WTC11 (cell line): ENCODE data around the gene MAMDC2. TPM values are rescaled to one million over a fixed set of nuclear protein-coding genes. Genes with fewer than 3 reads are reported as not detected.

Experiments
- ATAC-seq: fragments of 200-7000 bp; cut with Tn5 transposase; 2 replicates; pipeline ENCODE4 v1.10.0; 2021; ENCODE audit warnings: mild to moderate bottlenecking, moderate library complexity
- CTCF ChIA-PET: fragments of 300-600 bp; sonication (Branson Sonifier 250); formaldehyde crosslinking; loops from one replicate; lab custom pipeline; 2021; ENCODE audit warnings: antibody characterized with exemption; lab: Charles Lee
- POLR2A ChIA-PET: fragments of 350-600 bp; sonication (Branson Sonifier 250); formaldehyde crosslinking; loops from one replicate; lab custom pipeline; 2021; ENCODE audit warnings: antibody characterized with exemption; lab: Charles Lee
- DNase-seq: peaks from one replicate; pipeline ENCODE4 v3.0.0; 2021; ENCODE audit warnings: low spot score
- H3K27ac Mint-ChIP-seq: 2 replicates; pipeline ENCODE4 v1.8.0; 2021; ENCODE audit warnings: mixed read lengths
- H3K27me3 Mint-ChIP-seq: 2 replicates; pipeline ENCODE4 v1.8.0; 2021; ENCODE audit warnings: low read depth, mild to moderate bottlenecking, moderate library complexity, mixed read lengths
- H3K36me3 Mint-ChIP-seq: 2 replicates; pipeline ENCODE4 v1.8.0; 2021; ENCODE audit warnings: mixed read lengths
- H3K4me1 Mint-ChIP-seq: 2 replicates; pipeline ENCODE4 v1.8.0; 2022; ENCODE audit warnings: mixed read lengths
- H3K4me3 Mint-ChIP-seq: 2 replicates; pipeline ENCODE4 v1.8.0; 2021; ENCODE audit warnings: mild to moderate bottlenecking, moderate library complexity, mixed read lengths
- H3K9me3 Mint-ChIP-seq: 2 replicates; pipeline ENCODE4 v1.8.0; 2021; ENCODE audit warnings: mixed read lengths
- ARID4B ChIP-seq: sonication (generic); formaldehyde crosslinking; IDR thresholded peaks from 2 replicates; pipeline ENCODE4 v1.8.0; 2023; ENCODE audit warnings: missing genetic modification reagents, mild to moderate bottlenecking, borderline replicate concordance
- FOXK1 ChIP-seq: sonication (generic); formaldehyde crosslinking; IDR thresholded peaks from 2 replicates; pipeline ENCODE4 v1.8.0; 2022; ENCODE audit warnings: mild to moderate bottlenecking, moderate library complexity, missing genetic modification reagents
- GABPB1 ChIP-seq: sonication (generic); formaldehyde crosslinking; IDR thresholded peaks from 2 replicates; pipeline ENCODE4 v1.8.1; 2023; ENCODE audit warnings: mild to moderate bottlenecking, missing genetic modification reagents
- HMGA2 ChIP-seq: fragments of 250-450 bp; sonication (Bioruptor Pico); IDR thresholded peaks from 2 replicates; pipeline ENCODE4 v1.4.0; 2021; ENCODE audit warnings: mild to moderate bottlenecking, moderate library complexity
- MYBL2 ChIP-seq: sonication (generic); formaldehyde crosslinking; IDR thresholded peaks from 2 replicates; pipeline ENCODE4 v1.8.1; 2023; ENCODE audit warnings: mild to moderate bottlenecking, moderate library complexity, missing genetic modification reagents
- PREB ChIP-seq: sonication (generic); formaldehyde crosslinking; IDR thresholded peaks from 2 replicates; pipeline ENCODE4 v1.8.1; 2022; ENCODE audit warnings: mild to moderate bottlenecking, missing genetic modification reagents, moderate library complexity, borderline replicate concordance
- SOX15 ChIP-seq: fragments of 250-450 bp; sonication (Bioruptor Pico); IDR thresholded peaks from 2 replicates; pipeline ENCODE4 v1.9.0; 2021; ENCODE audit warnings: mild to moderate bottlenecking
- TCF7 ChIP-seq: sonication (generic); formaldehyde crosslinking; IDR thresholded peaks from 2 replicates; pipeline ENCODE4 v1.8.0; 2022; ENCODE audit warnings: mild to moderate bottlenecking, low read depth, missing genetic modification reagents, moderate library complexity
- ZNF219 ChIP-seq: sonication (generic); formaldehyde crosslinking; IDR thresholded peaks from 2 replicates; pipeline ENCODE4 v1.8.0; 2023; ENCODE audit warnings: missing genetic modification reagents, mild to moderate bottlenecking, borderline replicate concordance
- ZNF263 ChIP-seq: sonication (generic); formaldehyde crosslinking; IDR thresholded peaks from 2 replicates; pipeline ENCODE4 v1.8.1; 2022; ENCODE audit warnings: low read depth, mild to moderate bottlenecking, moderate library complexity, missing genetic modification reagents
- ZSCAN18 ChIP-seq: fragments of 250-450 bp; sonication (Bioruptor Pico); IDR thresholded peaks from 2 replicates; pipeline ENCODE4 v2.1.2; 2022; ENCODE audit warnings: mild to moderate bottlenecking, moderate library complexity
- total RNA-seq: library from RNA; stranded (reverse); gene quantifications from 3 replicates; pipeline ENCODE4 v1.2.3, GENCODE V29; 2021
- TF ChIP-seq, protein P1 (sequence below): sonication (generic); formaldehyde crosslinking; IDR thresholded peaks from 2 replicates; pipeline ENCODE4 v1.8.0; 2022; ENCODE audit warnings: mild to moderate bottlenecking, missing genetic modification reagents
- TF ChIP-seq, protein P2 (sequence below): fragments of 250-450 bp; sonication (Bioruptor Pico); IDR thresholded peaks from 2 replicates; pipeline ENCODE4 v1.9.0; 2021; ENCODE audit warnings: mild to moderate bottlenecking
- TF ChIP-seq, protein P3 (sequence below): sonication (generic); formaldehyde crosslinking; IDR thresholded peaks from 2 replicates; pipeline ENCODE4 v1.8.1; 2023; ENCODE audit warnings: mild to moderate bottlenecking, missing genetic modification reagents, moderate library complexity
- TF ChIP-seq, protein P4 (sequence below): sonication (generic); formaldehyde crosslinking; conservative IDR thresholded peaks from 2 replicates; pipeline ENCODE4 v1.8.1; 2023; ENCODE audit warnings: mild to moderate bottlenecking, low read depth, missing genetic modification reagents, moderate library complexity
- TF ChIP-seq, protein P5 (sequence below): sonication (generic); formaldehyde crosslinking; IDR thresholded peaks from 2 replicates; pipeline ENCODE4 v1.8.1; 2023; ENCODE audit warnings: mild to moderate bottlenecking, missing genetic modification reagents

MAMDC2 gene
- total RNA-seq, 1 experiment from 2014 or later: 6.0 TPM

DNA sequence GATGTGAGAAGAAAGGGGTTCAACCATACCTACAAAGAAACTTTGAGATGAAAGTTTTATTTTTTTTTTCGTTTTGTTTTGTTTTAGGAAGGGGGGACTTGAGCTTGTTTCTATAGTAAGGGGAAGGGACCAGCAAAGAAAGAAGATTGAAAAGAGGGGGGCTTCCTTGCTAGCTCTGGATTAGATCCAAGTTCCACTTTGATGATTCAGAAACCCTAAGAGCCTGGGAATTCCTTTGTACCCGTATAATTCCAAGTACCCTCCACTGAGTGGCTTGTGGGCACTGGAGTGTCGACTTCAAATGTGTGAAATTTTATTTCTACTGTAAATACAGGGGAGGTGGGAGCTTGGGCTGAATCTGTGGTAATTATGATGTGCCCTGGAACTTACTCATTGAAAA, 10.9 kb downstream of the MAMDC2 start:
- CTCF ChIA-PET: interaction anchor here (0.7 kb wide), 1 partner anchor 57 kb away, joined by 3 read pairs; no protein-coding TSS in a partner anchor
- H3K36me3 Mint-ChIP-seq: peaks cover 17% of the 10 kb centered on the region
- H3K4me1 Mint-ChIP-seq: no peaks in the 10 kb centered on the region
- DNase-seq: no peak
- no peak for ATAC-seq
- peaks cover 26% of the 10 kb centered on the region for H3K9me3 Mint-ChIP-seq
- POLR2A ChIA-PET: no interaction called here
- H3K27ac Mint-ChIP-seq: no peak overlapping the region
- no peaks in the 10 kb centered on the region for H3K27me3 Mint-ChIP-seq
- TF ChIP-seq SOX15: no peak
- TF ChIP-seq, protein P1, sequence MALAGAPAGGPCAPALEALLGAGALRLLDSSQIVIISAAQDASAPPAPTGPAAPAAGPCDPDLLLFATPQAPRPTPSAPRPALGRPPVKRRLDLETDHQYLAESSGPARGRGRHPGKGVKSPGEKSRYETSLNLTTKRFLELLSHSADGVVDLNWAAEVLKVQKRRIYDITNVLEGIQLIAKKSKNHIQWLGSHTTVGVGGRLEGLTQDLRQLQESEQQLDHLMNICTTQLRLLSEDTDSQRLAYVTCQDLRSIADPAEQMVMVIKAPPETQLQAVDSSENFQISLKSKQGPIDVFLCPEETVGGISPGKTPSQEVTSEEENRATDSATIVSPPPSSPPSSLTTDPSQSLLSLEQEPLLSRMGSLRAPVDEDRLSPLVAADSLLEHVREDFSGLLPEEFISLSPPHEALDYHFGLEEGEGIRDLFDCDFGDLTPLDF (CRISPR knock-in tag): no peak
- no peak for TF ChIP-seq TCF7
- TF ChIP-seq, protein P2, sequence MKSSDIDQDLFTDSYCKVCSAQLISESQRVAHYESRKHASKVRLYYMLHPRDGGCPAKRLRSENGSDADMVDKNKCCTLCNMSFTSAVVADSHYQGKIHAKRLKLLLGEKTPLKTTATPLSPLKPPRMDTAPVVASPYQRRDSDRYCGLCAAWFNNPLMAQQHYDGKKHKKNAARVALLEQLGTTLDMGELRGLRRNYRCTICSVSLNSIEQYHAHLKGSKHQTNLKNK (CRISPR knock-in tag): no peak
- TF ChIP-seq GABPB1 (CRISPR knock-in tag): no peak
- TF ChIP-seq ZNF263 (CRISPR knock-in tag): no peak
- TF ChIP-seq MYBL2: no peak
- TF ChIP-seq, protein P3, sequence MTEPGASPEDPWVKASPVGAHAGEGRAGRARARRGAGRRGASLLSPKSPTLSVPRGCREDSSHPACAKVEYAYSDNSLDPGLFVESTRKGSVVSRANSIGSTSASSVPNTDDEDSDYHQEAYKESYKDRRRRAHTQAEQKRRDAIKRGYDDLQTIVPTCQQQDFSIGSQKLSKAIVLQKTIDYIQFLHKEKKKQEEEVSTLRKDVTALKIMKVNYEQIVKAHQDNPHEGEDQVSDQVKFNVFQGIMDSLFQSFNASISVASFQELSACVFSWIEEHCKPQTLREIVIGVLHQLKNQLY (CRISPR knock-in tag): no peak
- no peak for TF ChIP-seq ZNF219
- no peak for TF ChIP-seq HMGA2 (CRISPR knock-in tag)
- TF ChIP-seq ZSCAN18 (CRISPR knock-in tag): no peak
- no peak for TF ChIP-seq FOXK1 (CRISPR knock-in tag)
- TF ChIP-seq, protein P4, sequence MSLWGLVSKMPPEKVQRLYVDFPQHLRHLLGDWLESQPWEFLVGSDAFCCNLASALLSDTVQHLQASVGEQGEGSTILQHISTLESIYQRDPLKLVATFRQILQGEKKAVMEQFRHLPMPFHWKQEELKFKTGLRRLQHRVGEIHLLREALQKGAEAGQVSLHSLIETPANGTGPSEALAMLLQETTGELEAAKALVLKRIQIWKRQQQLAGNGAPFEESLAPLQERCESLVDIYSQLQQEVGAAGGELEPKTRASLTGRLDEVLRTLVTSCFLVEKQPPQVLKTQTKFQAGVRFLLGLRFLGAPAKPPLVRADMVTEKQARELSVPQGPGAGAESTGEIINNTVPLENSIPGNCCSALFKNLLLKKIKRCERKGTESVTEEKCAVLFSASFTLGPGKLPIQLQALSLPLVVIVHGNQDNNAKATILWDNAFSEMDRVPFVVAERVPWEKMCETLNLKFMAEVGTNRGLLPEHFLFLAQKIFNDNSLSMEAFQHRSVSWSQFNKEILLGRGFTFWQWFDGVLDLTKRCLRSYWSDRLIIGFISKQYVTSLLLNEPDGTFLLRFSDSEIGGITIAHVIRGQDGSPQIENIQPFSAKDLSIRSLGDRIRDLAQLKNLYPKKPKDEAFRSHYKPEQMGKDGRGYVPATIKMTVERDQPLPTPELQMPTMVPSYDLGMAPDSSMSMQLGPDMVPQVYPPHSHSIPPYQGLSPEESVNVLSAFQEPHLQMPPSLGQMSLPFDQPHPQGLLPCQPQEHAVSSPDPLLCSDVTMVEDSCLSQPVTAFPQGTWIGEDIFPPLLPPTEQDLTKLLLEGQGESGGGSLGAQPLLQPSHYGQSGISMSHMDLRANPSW: no peak
- no peak for TF ChIP-seq PREB (CRISPR knock-in tag)
- TF ChIP-seq, protein P5, sequence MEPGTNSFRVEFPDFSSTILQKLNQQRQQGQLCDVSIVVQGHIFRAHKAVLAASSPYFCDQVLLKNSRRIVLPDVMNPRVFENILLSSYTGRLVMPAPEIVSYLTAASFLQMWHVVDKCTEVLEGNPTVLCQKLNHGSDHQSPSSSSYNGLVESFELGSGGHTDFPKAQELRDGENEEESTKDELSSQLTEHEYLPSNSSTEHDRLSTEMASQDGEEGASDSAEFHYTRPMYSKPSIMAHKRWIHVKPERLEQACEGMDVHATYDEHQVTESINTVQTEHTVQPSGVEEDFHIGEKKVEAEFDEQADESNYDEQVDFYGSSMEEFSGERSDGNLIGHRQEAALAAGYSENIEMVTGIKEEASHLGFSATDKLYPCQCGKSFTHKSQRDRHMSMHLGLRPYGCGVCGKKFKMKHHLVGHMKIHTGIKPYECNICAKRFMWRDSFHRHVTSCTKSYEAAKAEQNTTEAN (CRISPR knock-in tag): no peak
- no peak for TF ChIP-seq ARID4B (CRISPR knock-in tag)
- no peak overlapping the region for H3K4me3 Mint-ChIP-seq
